ENCODE measurements around the gene EYA4.

The EYA4 gene

GRCh38 chr6:133254552-133255228, 13.5 kb downstream of the EYA4 start:
- Histone ChIP-seq H4K91ac (ENCODE audit: low read depth, low read length) (no peak overlapping the region), H4K8ac (ENCODE audit: low read depth, low read length) (no peak overlapping the region), H3K14ac (ENCODE audit: low read length) (no peak overlapping the region), H3K4me1 (ENCODE audit: control insufficient read depth in 1 of 2, insufficient read depth in 2 of 2, low read length in 2 of 2) (no peaks in the 10 kb centered on the region), H2BK12ac (ENCODE audit: low read length) (no peak overlapping the region), H3K9me3 (ENCODE audit: insufficient read depth, low read depth, low read length) (no peaks in the 10 kb centered on the region), H4K12ac (ENCODE audit: low read depth, low read length) (no peak overlapping the region), H3K79me2 (ENCODE audit: control insufficient read depth, insufficient read depth, low read length, poor library complexity) (no peaks in the 10 kb centered on the region), H3K9ac (ENCODE audit: low read length) (no peak overlapping the region), H3K27ac (ENCODE audit: low read depth, low read length) (no peak overlapping the region), H3K36me3 (ENCODE audit: control insufficient read depth in 1 of 2, insufficient read depth in 2 of 2, low read length in 2 of 2) (no peaks in the 10 kb centered on the region), H2BK5ac (ENCODE audit: low read depth, low read length, poor library complexity) (no peak overlapping the region), H3K4me2 (ENCODE audit: low read length) (no peak overlapping the region), H3K27me3 (ENCODE audit: insufficient read depth, low read length) (no peaks in the 10 kb centered on the region), H2BK120ac (ENCODE audit: insufficient read depth, low read length, poor library complexity) (no peak overlapping the region), H2AK5ac (ENCODE audit: low read length) (no peak overlapping the region), H3K4ac (ENCODE audit: low read depth, low read length) (no peak overlapping the region), H3K23ac (ENCODE audit: low read length) (no peak overlapping the region), H2AFZ (ENCODE audit: insufficient read depth, low read length, poor library complexity) (no peak overlapping the region), H3K18ac (ENCODE audit: low read length) (no peak overlapping the region), H3K4me3 (ENCODE audit: low read depth, low read length) (no peak overlapping the region), H3K79me1 (ENCODE audit: low read length) (no peaks in the 10 kb centered on the region)
- DNase-seq = no peak
- no CpG with 5 or more reads among the region's 3 CpGs for WGBS (ENCODE audit: extremely low coverage, insufficient coverage, insufficient read length)

DNA sequence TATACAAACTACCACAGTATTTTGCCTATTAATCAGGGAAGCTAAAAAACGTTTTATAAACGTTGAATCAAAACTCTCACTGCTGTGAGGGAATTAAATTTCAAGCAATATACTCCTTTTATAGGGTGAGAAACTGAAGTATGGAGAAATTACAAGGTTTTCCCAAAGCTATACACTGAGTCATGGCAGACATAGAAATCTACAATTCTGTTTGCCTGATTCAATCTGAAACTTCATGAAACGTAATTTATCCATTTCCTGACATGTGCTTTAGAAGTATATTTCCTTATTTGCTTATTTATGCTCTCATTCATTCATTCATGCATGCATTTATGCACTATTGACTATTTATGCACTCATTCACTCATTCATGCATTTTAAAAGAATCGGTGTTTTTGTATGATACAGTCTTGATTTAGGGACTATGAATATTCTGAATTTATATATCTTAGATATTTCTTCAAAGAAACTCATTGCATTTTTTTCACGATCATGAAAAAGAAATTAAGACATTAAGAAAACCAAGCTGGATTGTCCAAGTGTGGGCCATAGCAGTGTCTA, 16.5 kb downstream of the EYA4 start:
- WGBS (ENCODE audit: extremely low coverage, insufficient coverage, insufficient read length) = no CpG with 5 or more reads among the region's 5 CpGs
- H3K79me2 ChIP-seq (ENCODE audit: control insufficient read depth, insufficient read depth, low read length, poor library complexity) = no peaks in the 10 kb centered on the region
- H2BK5ac ChIP-seq (ENCODE audit: low read depth, low read length, poor library complexity) = no peak overlapping the region
- H3K27me3 ChIP-seq (ENCODE audit: insufficient read depth, low read length) = no peaks in the 10 kb centered on the region
- H3K4me2 ChIP-seq (ENCODE audit: low read length) = no peak overlapping the region
- no peak overlapping the region for H3K9ac ChIP-seq (ENCODE audit: low read length)
- H3K27ac ChIP-seq (ENCODE audit: low read depth, low read length) = no peak overlapping the region
- H4K12ac ChIP-seq (ENCODE audit: low read depth, low read length) = no peak overlapping the region
- no peaks in the 10 kb centered on the region for H3K9me3 ChIP-seq (ENCODE audit: insufficient read depth, low read depth, low read length)
- no peaks in the 10 kb centered on the region for H3K36me3 ChIP-seq (ENCODE audit: control insufficient read depth in 1 of 2, insufficient read depth in 2 of 2, low read length in 2 of 2)
- H2BK120ac ChIP-seq (ENCODE audit: insufficient read depth, low read length, poor library complexity) = no peak overlapping the region
- no peak overlapping the region for H3K14ac ChIP-seq (ENCODE audit: low read length)
- no peak for DNase-seq
- no peak overlapping the region for H3K4ac ChIP-seq (ENCODE audit: low read depth, low read length)
- no peak overlapping the region for H2BK12ac ChIP-seq (ENCODE audit: low read length)
- H3K79me1 ChIP-seq (ENCODE audit: low read length) = no peaks in the 10 kb centered on the region
- H2AFZ ChIP-seq (ENCODE audit: insufficient read depth, low read length, poor library complexity) = no peak overlapping the region
- no peak overlapping the region for H4K8ac ChIP-seq (ENCODE audit: low read depth, low read length)
- no peak overlapping the region for H3K18ac ChIP-seq (ENCODE audit: low read length)
- no peak overlapping the region for H3K4me3 ChIP-seq (ENCODE audit: low read depth, low read length)
- H3K4me1 ChIP-seq (ENCODE audit: control insufficient read depth in 1 of 2, insufficient read depth in 2 of 2, low read length in 2 of 2) = no peaks in the 10 kb centered on the region
- no peak overlapping the region for H2AK5ac ChIP-seq (ENCODE audit: low read length)
- no peak overlapping the region for H3K23ac ChIP-seq (ENCODE audit: low read length)
- H4K91ac ChIP-seq (ENCODE audit: low read depth, low read length) = no peak overlapping the region

DNA sequence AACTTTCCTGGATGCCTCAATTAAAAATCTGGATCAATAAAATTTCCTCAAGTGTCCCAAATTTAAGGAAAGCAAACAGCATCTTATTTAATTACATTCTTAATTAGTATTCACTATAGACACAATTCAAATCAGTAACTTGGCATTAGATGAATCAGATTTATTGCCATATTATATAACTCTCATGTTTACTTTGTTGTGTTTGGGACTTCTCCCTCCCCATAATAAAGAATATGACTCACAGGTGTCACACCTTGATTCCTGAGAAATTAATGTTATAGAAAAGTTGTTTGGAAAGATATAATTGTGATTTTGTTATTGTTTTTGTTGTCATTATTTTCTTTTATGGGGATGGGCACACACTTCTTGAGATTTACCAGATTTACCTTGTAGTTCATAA, 18.4 kb downstream of the EYA4 start:
- no peak overlapping the region for H2BK12ac ChIP-seq (ENCODE audit: low read length)
- H2AFZ ChIP-seq (ENCODE audit: insufficient read depth, low read length, poor library complexity) = no peak overlapping the region
- no peak overlapping the region for H3K14ac ChIP-seq (ENCODE audit: low read length)
- no peaks in the 10 kb centered on the region for H3K9me3 ChIP-seq (ENCODE audit: insufficient read depth, low read depth, low read length)
- H3K4me3 ChIP-seq (ENCODE audit: low read depth, low read length) = no peak overlapping the region
- H3K23ac ChIP-seq (ENCODE audit: low read length) = no peak overlapping the region
- H3K79me1 ChIP-seq (ENCODE audit: low read length) = no peaks in the 10 kb centered on the region
- H2BK120ac ChIP-seq (ENCODE audit: insufficient read depth, low read length, poor library complexity) = no peak overlapping the region
- no peak overlapping the region for H2BK5ac ChIP-seq (ENCODE audit: low read depth, low read length, poor library complexity)
- H3K27me3 ChIP-seq (ENCODE audit: insufficient read depth, low read length) = no peaks in the 10 kb centered on the region
- H4K91ac ChIP-seq (ENCODE audit: low read depth, low read length) = no peak overlapping the region
- no peak overlapping the region for H3K4ac ChIP-seq (ENCODE audit: low read depth, low read length)
- H4K8ac ChIP-seq (ENCODE audit: low read depth, low read length) = no peak overlapping the region
- H3K4me2 ChIP-seq (ENCODE audit: low read length) = no peak overlapping the region
- no peak overlapping the region for H3K27ac ChIP-seq (ENCODE audit: low read depth, low read length)
- DNase-seq = no peak
- H3K4me1 ChIP-seq (ENCODE audit: control insufficient read depth in 1 of 2, insufficient read depth in 2 of 2, low read length in 2 of 2) = no peaks in the 10 kb centered on the region
- H4K12ac ChIP-seq (ENCODE audit: low read depth, low read length) = no peak overlapping the region
- no peak overlapping the region for H3K18ac ChIP-seq (ENCODE audit: low read length)
- H3K36me3 ChIP-seq (ENCODE audit: control insufficient read depth in 1 of 2, insufficient read depth in 2 of 2, low read length in 2 of 2) = no peaks in the 10 kb centered on the region
- no peaks in the 10 kb centered on the region for H3K79me2 ChIP-seq (ENCODE audit: control insufficient read depth, insufficient read depth, low read length, poor library complexity)
- H2AK5ac ChIP-seq (ENCODE audit: low read length) = no peak overlapping the region
- no peak overlapping the region for H3K9ac ChIP-seq (ENCODE audit: low read length)

DNA sequence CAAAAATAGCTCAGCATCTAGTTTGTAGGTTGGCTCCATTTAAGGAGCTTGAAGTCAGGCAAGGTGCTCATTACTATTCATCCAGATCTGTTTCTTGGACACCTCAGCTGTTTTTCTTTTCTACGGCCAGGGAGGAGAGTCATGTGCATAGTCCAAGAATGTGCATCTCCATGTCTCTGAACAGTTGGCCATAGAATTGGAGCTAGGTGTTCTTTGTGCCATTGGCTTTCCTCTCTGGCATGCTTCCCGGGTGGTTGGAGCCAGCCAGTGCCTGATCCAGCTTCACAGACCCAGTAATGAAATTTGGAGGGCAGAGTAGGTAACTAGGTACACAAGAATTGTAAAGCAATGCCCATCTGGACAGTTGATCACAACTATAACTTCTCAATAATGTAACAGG, 21.6 kb downstream of the EYA4 start:
- Histone ChIP-seq H3K18ac (ENCODE audit: low read length) (no peak overlapping the region), H3K27ac (ENCODE audit: low read depth, low read length) (no peak overlapping the region), H3K4ac (ENCODE audit: low read depth, low read length) (no peak overlapping the region), H3K9me3 (ENCODE audit: insufficient read depth, low read depth, low read length) (no peaks in the 10 kb centered on the region), H2BK5ac (ENCODE audit: low read depth, low read length, poor library complexity) (no peak overlapping the region), H3K4me2 (ENCODE audit: low read length) (no peak overlapping the region), H3K79me1 (ENCODE audit: low read length) (no peaks in the 10 kb centered on the region), H4K8ac (ENCODE audit: low read depth, low read length) (no peak overlapping the region), H2BK120ac (ENCODE audit: insufficient read depth, low read length, poor library complexity) (no peak overlapping the region), H3K4me1 (ENCODE audit: control insufficient read depth in 1 of 2, insufficient read depth in 2 of 2, low read length in 2 of 2) (no peaks in the 10 kb centered on the region), H3K4me3 (ENCODE audit: low read depth, low read length) (no peak overlapping the region), H2BK12ac (ENCODE audit: low read length) (no peak overlapping the region), H3K14ac (ENCODE audit: low read length) (no peak overlapping the region), H3K27me3 (ENCODE audit: insufficient read depth, low read length) (no peaks in the 10 kb centered on the region), H2AFZ (ENCODE audit: insufficient read depth, low read length, poor library complexity) (no peak overlapping the region), H4K12ac (ENCODE audit: low read depth, low read length) (no peak overlapping the region), H2AK5ac (ENCODE audit: low read length) (no peak overlapping the region), H3K79me2 (ENCODE audit: control insufficient read depth, insufficient read depth, low read length, poor library complexity) (no peaks in the 10 kb centered on the region), H4K91ac (ENCODE audit: low read depth, low read length) (no peak overlapping the region), H3K36me3 (ENCODE audit: control insufficient read depth in 1 of 2, insufficient read depth in 2 of 2, low read length in 2 of 2) (no peaks in the 10 kb centered on the region), H3K9ac (ENCODE audit: low read length) (no peak overlapping the region), H3K23ac (ENCODE audit: low read length) (no peak overlapping the region)
- no peak for DNase-seq
- whole genome bisulfite sequencing (ENCODE audit: extremely low coverage, insufficient coverage, insufficient read length) = no CpG with 5 or more reads among the region's 2 CpGs
